AG20443 (cell line): Measurements from ENCODE around the gene SLC4A11.

Source experiments
- DNase-seq: peaks from one replicate; pipeline ENCODE4 v3.0.0; 2012; ENCODE audit warnings: low spot score, mixed read lengths

SLC4A11 gene

GRCh38 chr20:3239026-3239866 lies at the start of gene SLC4A11:
SLC4A11 (minus strand) TSS chr20:3239190; CDS start chr20:3239137, 53 bp downstream.
- peak; percentile 91 for DNase-seq

DNA sequence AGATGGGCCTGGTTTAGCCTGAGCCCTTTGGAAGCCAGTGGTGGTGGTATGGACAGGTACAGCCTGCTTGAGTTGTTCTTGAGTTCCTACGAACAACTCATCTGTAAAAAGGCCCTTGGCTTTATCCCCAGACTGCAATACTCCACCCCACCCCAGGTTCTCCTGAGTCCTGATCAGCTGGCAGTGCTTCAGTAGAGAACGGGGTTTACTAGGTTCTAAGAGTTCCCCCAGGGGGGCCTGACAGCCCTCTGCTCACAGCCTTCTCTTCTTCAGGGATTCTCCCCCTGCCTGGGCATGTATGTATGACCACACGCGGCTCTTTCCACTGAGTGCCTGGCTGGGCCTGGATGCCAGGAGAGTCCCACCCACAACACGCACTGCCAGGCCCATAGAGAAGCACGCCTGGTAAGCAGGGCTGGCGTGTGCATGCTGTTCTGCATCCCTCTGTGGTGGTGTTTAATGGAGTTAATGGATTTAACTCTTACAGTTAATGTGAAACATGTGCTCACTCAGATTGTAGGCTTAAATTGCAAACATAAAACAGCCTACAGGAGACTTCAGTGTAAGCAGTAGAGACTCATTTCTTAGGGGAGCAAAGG lies 44.3 kb upstream of the SLC4A11 start:
- DNase-seq = no peak

DNA sequence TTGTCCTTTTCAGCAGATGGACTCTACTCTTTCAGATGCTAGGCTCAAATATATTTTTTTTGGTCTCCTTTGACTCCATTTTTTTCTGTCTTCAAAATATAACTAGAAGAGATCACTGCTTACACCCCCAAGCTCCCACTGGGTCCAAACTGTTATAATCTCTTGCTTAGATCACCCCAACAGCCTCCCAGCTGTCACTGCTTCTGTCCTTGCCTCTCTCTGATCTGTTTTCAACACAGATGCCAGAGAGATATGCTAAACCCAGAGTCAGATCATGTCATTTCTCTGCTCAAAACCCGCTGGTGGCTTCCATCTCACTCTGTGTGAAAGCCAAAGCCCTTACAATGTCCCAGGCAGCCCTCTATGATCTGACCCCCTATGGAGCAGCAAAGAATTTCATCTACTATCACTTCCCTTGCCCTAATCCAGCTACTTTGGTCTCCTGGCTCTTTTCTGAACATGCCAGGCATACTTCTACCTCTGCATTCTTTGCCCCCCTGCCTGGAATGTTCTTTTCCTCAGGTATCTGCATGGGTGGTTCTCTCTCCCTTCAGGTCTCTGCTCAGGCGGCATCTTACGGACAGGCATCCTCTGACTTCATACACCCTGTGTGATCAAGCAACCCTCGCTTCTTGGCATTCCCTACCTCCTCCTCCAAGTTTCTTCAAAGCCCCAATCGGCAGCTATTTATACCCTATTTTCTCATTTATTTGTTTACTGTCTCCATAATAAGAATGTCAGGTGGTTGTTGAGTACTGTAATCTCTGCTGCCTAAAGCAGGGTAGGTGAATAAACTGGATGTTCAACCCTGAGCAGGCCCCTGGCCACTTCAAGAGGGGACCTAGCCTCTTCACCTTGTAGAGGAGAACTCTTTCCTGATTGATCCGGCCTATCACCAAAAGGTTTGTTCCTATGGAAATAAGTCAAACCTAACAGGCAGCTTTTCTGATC lies 43.6 kb upstream of the SLC4A11 start:
- no peak for DNase-seq

GRCh38 chr20:3281437-3281836 lies 42.4 kb upstream of the SLC4A11 start:
- no peak for DNase-seq

DNA sequence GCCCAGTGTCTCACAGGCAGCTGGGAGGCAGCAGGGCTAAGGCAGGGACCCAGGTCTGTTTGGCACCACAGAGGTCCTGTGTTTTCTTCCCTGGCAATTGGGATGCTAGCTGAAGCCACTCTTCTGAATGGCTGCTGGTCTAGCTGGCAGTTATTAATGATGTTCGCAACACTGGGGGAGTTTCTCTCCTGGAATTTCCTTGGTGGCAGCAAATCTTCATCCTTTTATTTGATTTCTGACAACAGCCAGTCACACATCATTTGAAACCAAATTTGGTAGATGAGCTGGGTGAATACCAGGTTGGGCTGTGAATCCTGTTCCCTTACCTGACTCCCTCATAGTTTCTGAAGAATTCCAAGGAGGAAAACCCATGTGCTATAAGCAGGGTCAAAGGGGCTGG lies 40.8 kb upstream of the SLC4A11 start:
- DNase-seq = no peak

GRCh38 chr20:3277686-3278465 lies 38.9 kb upstream of the SLC4A11 start:
- DNase-seq = no peak

GRCh38 chr20:3276680-3277015 lies 37.7 kb upstream of the SLC4A11 start:
- DNase-seq = peak; percentile 49

GRCh38 chr20:3275966-3276679 lies 37.1 kb upstream of the SLC4A11 start:
- DNase-seq = no peak

- no peak for DNase-seq
These were observed 36.3 kb upstream of the SLC4A11 start for GRCh38 chr20:3275064-3275935.

DNA sequence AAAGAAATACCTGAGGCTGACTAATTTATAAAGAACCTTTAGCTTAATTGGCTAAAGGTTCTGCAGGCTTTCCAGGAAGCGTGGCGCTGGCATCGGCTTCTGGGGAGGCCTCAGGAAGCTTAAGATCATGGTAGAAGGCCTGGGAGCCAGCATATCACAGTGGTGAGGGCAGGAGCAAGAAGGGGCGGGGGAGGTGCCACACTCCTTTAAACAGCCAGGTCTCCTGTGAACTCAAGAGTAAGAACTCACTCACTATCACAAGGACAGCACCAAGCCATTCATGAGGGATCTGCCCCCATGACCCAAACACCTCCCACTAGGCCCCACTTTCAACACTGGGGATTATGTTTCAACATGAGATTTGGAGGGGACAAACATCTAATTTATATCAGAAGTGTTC lies 34.4 kb upstream of the SLC4A11 start:
- no peak for DNase-seq

GRCh38 chr20:3270051-3270450 lies 31.1 kb upstream of the SLC4A11 start:
- DNase-seq = no peak

DNA sequence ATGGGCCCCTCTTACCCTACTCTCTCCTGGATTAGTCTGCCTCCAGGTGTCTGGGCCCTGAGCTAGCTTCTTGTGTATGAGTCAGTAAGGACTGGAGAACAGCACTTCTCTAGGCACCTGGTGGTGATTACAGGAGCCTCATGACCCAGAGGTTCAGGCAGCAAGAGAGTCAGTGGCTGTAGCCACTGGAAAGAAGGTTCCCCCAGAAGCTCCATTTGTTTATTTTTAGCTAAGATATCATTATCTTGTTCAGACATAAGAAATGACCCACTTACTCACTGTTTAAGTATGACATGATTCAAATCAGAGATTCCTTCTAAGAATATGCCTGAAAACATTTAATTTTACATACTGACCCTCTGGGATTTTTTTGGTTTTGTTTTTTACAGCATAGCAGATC lies 23.6 kb upstream of the SLC4A11 start:
- DNase-seq = no peak

DNA sequence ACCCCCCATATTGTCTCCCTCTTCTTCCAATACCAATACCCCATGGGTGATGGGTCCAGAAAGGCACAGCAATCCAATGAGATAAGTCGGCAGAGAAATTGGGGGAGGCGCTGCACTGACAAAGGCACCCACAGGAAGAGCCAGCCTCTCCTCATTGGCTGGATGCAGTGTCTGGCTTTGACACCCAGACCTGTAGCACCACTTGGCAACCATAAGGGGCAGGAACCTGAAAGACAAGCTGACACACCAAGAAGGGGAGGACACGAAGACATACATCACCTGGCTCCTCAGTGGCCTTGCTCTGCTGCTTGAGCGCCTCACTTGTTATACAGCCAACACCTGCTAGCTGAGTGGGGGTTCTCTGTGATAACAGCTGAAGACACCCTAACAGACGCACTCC lies 19.4 kb upstream of the SLC4A11 start:
- DNase-seq = no peak

DNA sequence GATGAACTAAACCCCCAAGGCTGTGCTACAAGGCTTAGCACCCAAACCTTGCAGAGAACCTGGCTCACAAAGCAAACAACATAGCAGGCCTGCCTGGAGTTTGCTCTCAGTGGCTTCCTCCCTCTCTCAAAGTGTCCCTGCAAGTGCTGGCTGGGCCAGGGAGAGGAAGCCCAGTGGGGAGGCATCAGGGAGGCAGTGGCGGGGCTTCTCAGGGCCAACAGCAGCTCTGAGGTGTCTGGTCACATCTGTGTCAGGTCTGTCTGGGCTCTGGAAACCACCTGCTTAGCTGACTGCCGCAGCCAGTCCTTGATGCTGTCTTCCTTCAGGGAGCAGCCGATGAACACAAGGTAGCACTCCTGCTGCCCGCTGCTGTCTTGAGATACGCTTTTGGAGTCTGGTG lies 16.7 kb upstream of the SLC4A11 start:
- DNase-seq = no peak

DNA sequence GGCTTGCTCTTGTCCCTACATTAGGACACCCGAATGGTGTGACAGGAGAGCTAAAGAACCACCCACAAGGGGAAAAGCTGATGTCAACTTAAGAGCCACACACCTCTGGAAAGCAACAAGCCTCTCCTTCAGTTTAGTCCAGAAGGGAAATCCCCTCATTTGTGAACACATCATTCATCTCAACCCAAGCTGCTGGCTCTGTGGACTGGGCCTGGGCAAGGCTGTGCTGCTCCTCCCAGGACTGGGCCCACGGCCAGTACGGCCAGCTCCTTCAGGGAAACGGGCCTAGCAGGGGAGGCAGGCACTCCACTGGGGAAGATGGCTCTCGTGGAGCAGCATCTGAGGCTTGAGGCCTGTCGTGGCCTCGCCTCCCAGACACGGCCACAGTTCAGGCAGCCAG lies 12.8 kb upstream of the SLC4A11 start:
- DNase-seq = peak; percentile 64

DNA sequence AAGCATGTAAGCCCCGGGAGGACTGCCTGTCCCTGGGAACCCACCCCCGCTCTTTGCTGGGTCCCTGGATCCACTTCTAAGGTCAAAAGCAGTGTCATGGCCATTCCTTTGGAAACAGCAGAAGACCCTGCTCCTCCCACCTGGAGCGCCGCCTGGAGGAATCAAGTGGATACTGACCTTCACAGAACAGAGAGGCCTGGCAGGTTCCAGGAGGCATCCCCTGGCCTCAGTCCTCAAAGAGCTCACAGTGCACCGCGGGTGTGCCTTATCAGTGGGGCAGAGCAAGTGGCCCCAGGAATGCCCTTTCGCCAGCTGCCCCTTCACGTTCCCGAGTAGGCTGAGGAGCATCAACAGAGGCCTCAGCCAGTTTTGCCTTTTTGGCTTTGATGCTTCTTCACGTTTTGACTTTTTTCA lies 11.1 kb upstream of the SLC4A11 start:
- DNase-seq = no peak

DNA sequence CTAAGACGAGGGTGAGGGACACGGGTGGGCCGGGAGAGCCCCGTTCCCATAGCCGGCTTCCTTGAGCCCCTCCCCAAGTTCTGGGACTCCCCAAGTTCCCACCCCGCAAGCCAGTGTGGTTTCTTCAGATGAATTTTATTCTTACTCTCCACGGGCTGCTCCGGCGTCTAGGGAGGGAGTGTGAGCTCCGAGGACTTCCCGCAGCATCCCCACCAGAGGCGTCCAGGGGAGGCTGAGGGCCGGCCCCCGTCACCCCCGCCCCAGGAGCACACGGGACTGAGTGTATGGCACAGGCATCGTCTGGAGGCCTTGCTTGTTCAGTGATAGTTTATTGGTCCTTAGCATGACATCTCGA lies 10.0 kb upstream of the SLC4A11 start:
- peak; percentile 36 for DNase-seq

DNA sequence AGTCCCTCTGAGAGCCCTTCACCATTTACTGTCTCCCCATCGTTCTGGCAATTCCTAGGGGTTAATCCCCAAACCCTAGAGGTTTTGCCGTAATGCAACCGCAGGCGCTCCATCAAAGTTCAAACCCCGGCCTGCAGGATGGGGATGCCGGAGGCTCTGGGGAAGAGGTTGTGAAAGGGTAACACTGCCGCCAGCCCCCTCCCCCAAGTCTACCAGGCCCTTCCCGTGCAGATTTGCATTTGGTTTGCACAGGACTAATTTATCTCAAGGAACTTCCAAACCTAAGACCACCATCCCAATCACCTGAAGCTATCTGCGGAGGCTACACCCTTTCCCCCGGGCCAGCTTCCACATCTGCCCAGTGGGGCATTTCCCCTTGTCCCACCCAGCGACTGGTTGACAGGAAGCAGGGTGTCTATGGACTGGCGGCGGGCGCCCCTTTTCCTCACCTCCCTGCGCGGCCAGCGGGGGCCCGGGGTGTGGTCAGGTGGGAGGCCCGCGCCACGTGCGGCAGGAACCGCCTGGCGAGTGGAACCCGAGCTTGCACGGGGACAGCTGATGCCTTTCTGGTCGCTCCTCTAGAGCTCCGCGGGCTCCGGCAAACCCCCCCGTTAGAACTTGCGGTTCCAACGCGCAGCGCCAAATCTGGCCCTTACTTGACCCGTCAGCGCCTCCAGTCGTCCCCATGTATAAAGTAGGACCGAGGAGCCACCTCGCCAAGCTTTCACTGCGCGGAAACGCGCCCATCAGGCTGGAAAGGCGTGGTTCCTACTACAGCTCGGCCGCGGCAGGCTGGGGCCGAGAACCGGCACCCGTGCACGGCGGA lies 9.4 kb upstream of the SLC4A11 start:
- DNase-seq = peak; percentile 65

DNA sequence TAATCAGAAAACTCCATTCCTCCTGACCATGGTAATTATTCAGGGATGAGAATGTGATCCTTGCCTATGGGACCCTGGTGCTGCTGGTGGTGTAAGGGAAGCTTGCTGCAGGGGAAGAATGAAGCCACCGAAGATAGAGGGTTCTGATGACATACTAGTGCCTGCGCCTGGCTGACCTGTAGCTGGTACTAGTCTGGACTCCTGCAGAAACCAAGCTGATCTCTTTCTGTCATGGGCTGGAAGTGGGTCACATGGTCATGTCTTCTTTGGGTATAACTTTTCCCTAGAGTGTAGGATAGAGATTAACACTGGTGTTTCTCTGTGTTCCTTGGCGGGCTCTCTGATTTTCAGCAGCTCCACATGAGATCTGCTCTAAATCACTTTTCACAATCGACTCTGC lies 8.6 kb upstream of the SLC4A11 start:
- DNase-seq = no peak
